ENCODE data around the gene RAC3. TPM values are rescaled to one million over a fixed set of nuclear protein-coding genes. Genes with fewer than 3 reads are reported as not detected.

RAC3 gene
- total RNA-seq, 1 experiment from 2014 or later = 84.8 TPM

- Histone ChIP-seq H3K27me3 (ENCODE audit: insufficient read depth, low read length) (no peaks in the 10 kb centered on the region), H3K4me1 (ENCODE audit: insufficient read depth, low read length) (no peaks in the 10 kb centered on the region; the same call in 1 of the 2 replicates), H3K4me2 (ENCODE audit: insufficient read depth, insufficient read length, low read length) (no peak overlapping the region), H3K79me1 (ENCODE audit: insufficient read depth, low read depth, low read length, poor library complexity, severe bottlenecking) (peaks cover 2% of the 10 kb centered on the region), H2BK5ac (ENCODE audit: insufficient read length, low read length) (no peak overlapping the region), H3K18ac (ENCODE audit: insufficient read length, low read depth, low read length) (no peak overlapping the region), H2AK5ac (ENCODE audit: insufficient read length, low read length) (no peak overlapping the region), H4K91ac (ENCODE audit: insufficient read length, low read depth, low read length) (no peak overlapping the region), H2AFZ (ENCODE audit: low read length) (no peak overlapping the region), H3K56ac (ENCODE audit: insufficient read length, low read depth, low read length) (no peak overlapping the region), H3K4ac (ENCODE audit: low read depth, low read length) (no peak overlapping the region), H3K23me2 (ENCODE audit: insufficient read length, low read depth, low read length, poor library complexity, severe bottlenecking) (no peaks in the 10 kb centered on the region), H2BK15ac (ENCODE audit: low read depth, low read length) (no peak overlapping the region), H4K5ac (ENCODE audit: insufficient read length, low read depth, low read length) (no peak overlapping the region), H3T11ph (ENCODE audit: low read length) (no peak overlapping the region), H3K27ac (ENCODE audit: insufficient read length, low read depth, low read length) (no peak overlapping the region), H3K14ac (ENCODE audit: insufficient read depth, low read length) (no peak overlapping the region), H4K20me1 (ENCODE audit: control insufficient read depth, insufficient read depth, insufficient read length) (no peaks in the 10 kb centered on the region), H2BK20ac (ENCODE audit: low read depth, low read length, poor library complexity, severe bottlenecking) (no peak overlapping the region), H3K23ac (ENCODE audit: insufficient read length, low read depth, low read length) (no peak overlapping the region), H3K79me2 (ENCODE audit: insufficient read depth, low read length) (no peaks in the 10 kb centered on the region), H4K8ac (replicated peaks; ENCODE audit: insufficient read length, low read depth, low read length) (no peak overlapping the region), H2BK12ac (ENCODE audit: insufficient read length, low read depth, low read length) (no peak overlapping the region), H3K9ac (ENCODE audit: extremely low read depth, insufficient read length, low read length) (no peak overlapping the region), H2BK120ac (ENCODE audit: low read depth, low read length, poor library complexity, severe bottlenecking) (no peak overlapping the region), H3K9me3 (ENCODE audit: control insufficient read depth, low read depth, low read length) (no peaks in the 10 kb centered on the region)
- Mint-ChIP-seq H3K27me3 (ENCODE audit: low read depth) (no peaks in the 10 kb centered on the region; the same call in 1 of the 2 replicates), H3K4me1 (peaks cover 5 to 17% of the 10 kb centered on the region in 2 experiments; a peak in 2 of 4 replicates), H3K27ac (peak overlapping the region in 1 of 3 experiments; percentile 49; a peak in 2 of 7 replicates), H3K9me3 (no peaks in the 10 kb centered on the region), H3K4me3 (no peak overlapping the region), H3K36me3 (ENCODE audit: insufficient read depth in 1 of 3, low read depth in 3 of 3) (peaks cover 6 to 23% (median 21%) of the 10 kb centered on the region in 3 experiments; a peak in 6 of 7 replicates)
- TF ChIP-seq CTCF (conservative IDR thresholded peaks at IDR 0.05) = no peak
- WGBS (ENCODE audit: extremely low coverage, insufficient read length, low lambda C conversion rate) = no CpG with 5 or more reads among the region's 25 CpGs
- no peak for DNase-seq
Measured at GRCh38 chr17:82047914-82048570, 16.6 kb downstream of the RAC3 start.

All from H9 (cell line).